ENCODE measurements around the gene UBLCP1. TPM values are rescaled to one million over a fixed set of nuclear protein-coding genes. Genes with fewer than 3 reads are reported as not detected.

Gene UBLCP1
- total RNA-seq, 1 experiment from 2014 or later = 8.9 TPM

DNA sequence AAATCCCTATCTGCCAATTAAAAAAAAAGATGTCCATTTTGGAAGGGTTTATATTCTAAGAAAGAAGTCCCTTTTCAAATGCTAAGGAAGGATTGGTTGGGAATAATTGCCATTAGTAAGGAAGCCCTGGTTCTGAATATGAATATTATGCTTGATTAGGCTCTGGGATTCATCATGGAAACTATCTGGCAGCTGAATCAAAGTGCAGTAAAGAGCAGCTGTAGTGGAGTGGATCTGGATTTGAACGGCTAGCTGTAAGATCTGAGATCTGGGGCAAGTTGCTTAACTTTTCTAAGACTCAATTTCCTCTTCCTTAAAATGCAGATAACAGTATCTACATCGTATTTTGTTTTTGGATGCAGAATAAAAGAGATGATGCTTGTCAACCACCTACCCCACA, 56.7 kb downstream of the UBLCP1 start:
- H3K4me3 ChIP-seq (ENCODE audit: low read length) = no peak overlapping the region
- no peak overlapping the region for H3K27ac ChIP-seq (ENCODE audit: low read length)
- TF ChIP-seq EZH2phosphoT487 (IDR thresholded peaks at IDR 0.05; ENCODE audit: borderline replicate concordance, low read length) (no peak), EZH2 (IDR thresholded peaks at IDR 0.05; ENCODE audit: low read length, unreplicated experiment) (no peak)
- TF ChIP-seq, protein P1, sequence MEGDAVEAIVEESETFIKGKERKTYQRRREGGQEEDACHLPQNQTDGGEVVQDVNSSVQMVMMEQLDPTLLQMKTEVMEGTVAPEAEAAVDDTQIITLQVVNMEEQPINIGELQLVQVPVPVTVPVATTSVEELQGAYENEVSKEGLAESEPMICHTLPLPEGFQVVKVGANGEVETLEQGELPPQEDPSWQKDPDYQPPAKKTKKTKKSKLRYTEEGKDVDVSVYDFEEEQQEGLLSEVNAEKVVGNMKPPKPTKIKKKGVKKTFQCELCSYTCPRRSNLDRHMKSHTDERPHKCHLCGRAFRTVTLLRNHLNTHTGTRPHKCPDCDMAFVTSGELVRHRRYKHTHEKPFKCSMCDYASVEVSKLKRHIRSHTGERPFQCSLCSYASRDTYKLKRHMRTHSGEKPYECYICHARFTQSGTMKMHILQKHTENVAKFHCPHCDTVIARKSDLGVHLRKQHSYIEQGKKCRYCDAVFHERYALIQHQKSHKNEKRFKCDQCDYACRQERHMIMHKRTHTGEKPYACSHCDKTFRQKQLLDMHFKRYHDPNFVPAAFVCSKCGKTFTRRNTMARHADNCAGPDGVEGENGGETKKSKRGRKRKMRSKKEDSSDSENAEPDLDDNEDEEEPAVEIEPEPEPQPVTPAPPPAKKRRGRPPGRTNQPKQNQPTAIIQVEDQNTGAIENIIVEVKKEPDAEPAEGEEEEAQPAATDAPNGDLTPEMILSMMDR (conservative IDR thresholded peaks at IDR 0.05; ENCODE audit: low read depth, low read length) = no peak
- no peaks in the 10 kb centered on the region for H4K20me1 ChIP-seq (ENCODE audit: low read length)
- no peaks in the 10 kb centered on the region for H3K79me2 ChIP-seq (ENCODE audit: low read length)
- ChIA-PET CTCF (no interaction called here), POLR2A (ENCODE audit: unreplicated experiment) (no interaction called here)
- DNase-seq (no peak), ATAC-seq (no peak)
- H3K4me1 ChIP-seq (ENCODE audit: insufficient read depth, low read length) = peaks cover 10% of the 10 kb centered on the region
- H3K27me3 ChIP-seq (ENCODE audit: low read length) = no peaks in the 10 kb centered on the region
- intact Hi-C loops (cut with micrococcal nuclease) = no loop called here
- H3K9me3 ChIP-seq (ENCODE audit: low read length) = no peaks in the 10 kb centered on the region
- H2AFZ ChIP-seq (ENCODE audit: low read length) = no peak overlapping the region
- no peaks in the 10 kb centered on the region for H3K9me2 ChIP-seq (replicated peaks; ENCODE audit: low read length)
- no peaks in the 10 kb centered on the region for H3F3A ChIP-seq (ENCODE audit: low read length, unreplicated experiment)
- H3K4me2 ChIP-seq (ENCODE audit: low read length) = no peak overlapping the region
- no peaks in the 10 kb centered on the region for H3K36me3 ChIP-seq (ENCODE audit: low read depth, low read length)
- H3K9ac ChIP-seq (ENCODE audit: low read length) = no peak overlapping the region
- no TSS peak for BruUV-seq (replicated peaks)

- TF ChIP-seq, protein P1 (conservative IDR thresholded peaks at IDR 0.05; ENCODE audit: low read depth, low read length) = no peak
- TF ChIP-seq EZH2phosphoT487 (IDR thresholded peaks at IDR 0.05; ENCODE audit: borderline replicate concordance, low read length) = no peak
- TF ChIP-seq EZH2 (IDR thresholded peaks at IDR 0.05; ENCODE audit: low read length, unreplicated experiment) = no peak
- H3K4me2 ChIP-seq (ENCODE audit: low read length) = no peak overlapping the region
- DNase-seq = no peak
- no peaks in the 10 kb centered on the region for H3K79me2 ChIP-seq (ENCODE audit: low read length)
- no peak overlapping the region for H3K4me3 ChIP-seq (ENCODE audit: low read length)
- H3K27me3 ChIP-seq (ENCODE audit: low read length) = no peaks in the 10 kb centered on the region
- H2AFZ ChIP-seq (ENCODE audit: low read length) = no peak overlapping the region
- H3K9me3 ChIP-seq (ENCODE audit: low read length) = no peaks in the 10 kb centered on the region
- no peak overlapping the region for H3K9ac ChIP-seq (ENCODE audit: low read length)
- H3K27ac ChIP-seq (ENCODE audit: low read length) = no peak overlapping the region
- no peak for ATAC-seq
- H3K4me1 ChIP-seq (ENCODE audit: insufficient read depth, low read length) = peaks cover 6% of the 10 kb centered on the region
- BruUV-seq (replicated peaks) = no TSS peak
- ChIA-PET CTCF (no interaction called here), POLR2A (ENCODE audit: unreplicated experiment) (no interaction called here)
- H3K9me2 ChIP-seq (replicated peaks; ENCODE audit: low read length) = no peaks in the 10 kb centered on the region
- no peaks in the 10 kb centered on the region for H3K36me3 ChIP-seq (ENCODE audit: low read depth, low read length)
- H3F3A ChIP-seq (ENCODE audit: low read length, unreplicated experiment) = no peaks in the 10 kb centered on the region
- intact Hi-C loops (cut with micrococcal nuclease) = no loop called here
- no peaks in the 10 kb centered on the region for H4K20me1 ChIP-seq (ENCODE audit: low read length)
Observed at GRCh38 chr5:159322180-159322579, 59.1 kb downstream of the UBLCP1 start.

DNA sequence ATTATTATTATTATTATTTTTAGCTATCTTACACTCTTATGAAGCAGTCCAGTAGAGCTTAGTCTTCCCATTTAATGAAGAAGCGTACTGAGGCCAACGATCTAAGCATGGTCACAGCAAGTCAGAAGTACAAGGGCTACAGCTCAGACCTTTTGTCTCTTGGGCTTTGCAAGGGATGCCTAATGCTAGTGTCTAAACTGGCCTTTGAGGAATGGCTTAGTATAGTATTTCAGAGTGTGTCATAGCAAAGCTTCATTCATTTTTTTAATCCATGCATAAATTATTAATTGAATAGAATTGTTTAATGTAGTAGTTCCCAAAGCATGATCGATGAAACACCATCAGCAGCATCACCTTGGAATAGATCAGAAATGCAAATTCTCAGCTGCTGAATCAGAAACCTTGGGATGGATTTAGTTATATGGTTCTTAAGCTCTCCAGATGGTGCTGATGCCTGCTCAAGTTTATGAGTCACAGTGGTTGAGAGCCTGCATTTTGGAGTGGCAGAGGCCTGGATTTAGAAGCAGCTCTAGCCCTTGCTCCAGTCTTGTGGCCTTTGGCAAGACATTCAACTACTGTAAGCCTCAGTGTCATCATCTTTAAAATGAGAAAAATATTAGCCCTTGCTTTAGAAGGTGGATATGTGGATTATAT, 61.1 kb downstream of the UBLCP1 start:
- Histone ChIP-seq H3K9me2 (replicated peaks; ENCODE audit: low read length) (no peaks in the 10 kb centered on the region), H3K4me2 (ENCODE audit: low read length) (no peak overlapping the region), H3K4me1 (ENCODE audit: insufficient read depth, low read length) (no peaks in the 10 kb centered on the region), H4K20me1 (ENCODE audit: low read length) (no peaks in the 10 kb centered on the region), H3F3A (ENCODE audit: low read length, unreplicated experiment) (no peaks in the 10 kb centered on the region), H3K27me3 (ENCODE audit: low read length) (no peaks in the 10 kb centered on the region), H3K79me2 (ENCODE audit: low read length) (no peaks in the 10 kb centered on the region), H3K9me3 (ENCODE audit: low read length) (no peaks in the 10 kb centered on the region), H2AFZ (ENCODE audit: low read length) (no peak overlapping the region), H3K9ac (ENCODE audit: low read length) (no peak overlapping the region), H3K4me3 (ENCODE audit: low read length) (no peak overlapping the region), H3K27ac (ENCODE audit: low read length) (no peak overlapping the region), H3K36me3 (ENCODE audit: low read depth, low read length) (no peaks in the 10 kb centered on the region)
- ChIA-PET POLR2A (ENCODE audit: unreplicated experiment) (no interaction called here), CTCF (no interaction called here)
- TF ChIP-seq EZH2phosphoT487 (IDR thresholded peaks at IDR 0.05; ENCODE audit: borderline replicate concordance, low read length) (no peak), EZH2 (IDR thresholded peaks at IDR 0.05; ENCODE audit: low read length, unreplicated experiment) (no peak)
- TF ChIP-seq, protein P1 (conservative IDR thresholded peaks at IDR 0.05; ENCODE audit: low read depth, low read length) = no peak
- ATAC-seq (no peak), DNase-seq (peak; percentile 7)
- intact Hi-C loops (cut with micrococcal nuclease) = no loop called here
- BruUV-seq (replicated peaks) = no TSS peak
